GM18909 (cell line): ENCODE measurements around the gene CCDC74B.
"Not testable (repeated sequence)": the region's sequence is repeated elsewhere in the genome, so short reads cannot be mapped to it uniquely, and the experiment has no call there.

ENCODE experiments used
- ATAC-seq: cut with Tn5 transposase; IDR thresholded peaks from one replicate; pipeline ENCODE4 v1.9.1; 2021; ENCODE audit warnings: mild to moderate bottlenecking; ENCODE audit not compliant: unreplicated experiment, poor library complexity

Gene CCDC74B

GRCh38 chr2:130169163-130169562 is 24.3 kb upstream of the CCDC74B start:
- not testable (repeated sequence) for ATAC-seq

GRCh38 chr2:130166611-130167010 is 21.7 kb upstream of the CCDC74B start:
- not testable (repeated sequence) for ATAC-seq

GRCh38 chr2:130165293-130166016 is 20.5 kb upstream of the CCDC74B start:
- no peak for ATAC-seq

- no peak for ATAC-seq
Measured at GRCh38 chr2:130162968-130163367, 18.1 kb upstream of the CCDC74B start.

GRCh38 chr2:130162486-130162885 is 17.6 kb upstream of the CCDC74B start:
- ATAC-seq = not testable (repeated sequence)

GRCh38 chr2:130160838-130161705 is 16.2 kb upstream of the CCDC74B start:
- ATAC-seq = not testable (repeated sequence)

GRCh38 chr2:130160131-130160530 is 15.2 kb upstream of the CCDC74B start:
- ATAC-seq = no peak

GRCh38 chr2:130159376-130159775 is 14.5 kb upstream of the CCDC74B start:
- not testable (repeated sequence) for ATAC-seq

GRCh38 chr2:130158631-130159030 is 13.7 kb upstream of the CCDC74B start:
- ATAC-seq = no peak

GRCh38 chr2:130157825-130158514 is 13.1 kb upstream of the CCDC74B start:
- peak; percentile 82 for ATAC-seq

GRCh38 chr2:130157354-130157753 is 12.4 kb upstream of the CCDC74B start:
- peak; percentile 52 for ATAC-seq

- no peak for ATAC-seq
Measured at GRCh38 chr2:130156624-130157004, 11.7 kb upstream of the CCDC74B start.

- ATAC-seq = not testable (repeated sequence)
Measured at GRCh38 chr2:130155956-130156623, 11.2 kb upstream of the CCDC74B start.

GRCh38 chr2:130154773-130155765 is 10.2 kb upstream of the CCDC74B start:
- ATAC-seq = no peak

- ATAC-seq = not testable (repeated sequence)
Measured at GRCh38 chr2:130154423-130154770, 9.5 kb upstream of the CCDC74B start.

GRCh38 chr2:130153721-130154422 is 9.0 kb upstream of the CCDC74B start:
- not testable (repeated sequence) for ATAC-seq

- no peak for ATAC-seq
Measured at GRCh38 chr2:130152816-130153595, 8.1 kb upstream of the CCDC74B start.
